ENCODE results near the gene SERPINA1.

- TF ChIP-seq CTCF (IDR thresholded peaks at IDR 0.05), result no peak
- no peak for TF ChIP-seq SIN3A (IDR thresholded peaks at IDR 0.05; ENCODE audit: borderline replicate concordance, insufficient read depth, low read depth, low read length)
- TF ChIP-seq REST (IDR thresholded peaks at IDR 0.05; ENCODE audit: insufficient read depth in 1 of 2, low read depth in 2 of 2, low read length in 1 of 2), result no peak
Observed at GRCh38 chr14:94427016-94427613, 38.7 kb upstream of the SERPINA1 start.

All from Panc1 (cell line).